Endometrial microvascular endothelial cells (primary cell): ENCODE measurements around the gene FUCA2. TPM values are rescaled to one million over a fixed set of nuclear protein-coding genes. Genes with fewer than 3 reads are reported as not detected.
"Not testable (repeated sequence)": the region's sequence is repeated elsewhere in the genome, so short reads cannot be mapped to it uniquely, and the experiment has no call there.

Experiments used
- in situ Hi-C: cut with HindIII; loops from 2 replicates; pipeline ENCODE4 v1.10.0; 2017; ENCODE audit warnings: low sequenced_read_pairs, low pct_unique_long_range_greater_than_20kb; ENCODE audit errors: inconsistent ontology term
- total RNA-seq: library from RNA; depleted of rRNA; stranded (reverse); fragments of >200 nt; gene quantifications from one replicate; pipeline ENCODE4 v1.2.3, GENCODE V29; 2015; ENCODE audit errors: inconsistent ontology term

FUCA2 gene
- total RNA-seq, 1 donor from 2014 or later: 123 TPM

- in situ Hi-C loops: no loop called here
Measured at GRCh38 chr6:143538374-143538773, 26.9 kb upstream of the FUCA2 start.

GRCh38 chr6:143536866-143537691 lies 25.6 kb upstream of the FUCA2 start:
- in situ Hi-C loops: no loop called here

GRCh38 chr6:143536461-143536865 lies 24.9 kb upstream of the FUCA2 start:
- in situ Hi-C loops: no loop called here

GRCh38 chr6:143535189-143535614 lies 23.7 kb upstream of the FUCA2 start:
- in situ Hi-C loops: no loop called here

GRCh38 chr6:143531720-143532499 lies 20.4 kb upstream of the FUCA2 start:
- in situ Hi-C loops: no loop called here

GRCh38 chr6:143529095-143529494 lies 17.6 kb upstream of the FUCA2 start:
- in situ Hi-C loops: no loop called here

GRCh38 chr6:143528164-143528811 lies 16.8 kb upstream of the FUCA2 start:
- in situ Hi-C loops: no loop called here

GRCh38 chr6:143527677-143528076 lies 16.2 kb upstream of the FUCA2 start:
- in situ Hi-C loops: no loop called here

GRCh38 chr6:143525356-143525755 lies 13.8 kb upstream of the FUCA2 start:
- in situ Hi-C loops: no loop called here

- in situ Hi-C loops: no loop called here
Measured at GRCh38 chr6:143522039-143522600, 10.6 kb upstream of the FUCA2 start.

GRCh38 chr6:143517447-143517773 lies 5.9 kb upstream of the FUCA2 start:
- in situ Hi-C loops: no loop called here

- in situ Hi-C loops: no loop called here
Measured at GRCh38 chr6:143516690-143517446, 5.3 kb upstream of the FUCA2 start.

- in situ Hi-C loops: no loop called here
Measured at GRCh38 chr6:143515766-143516355, 4.3 kb upstream of the FUCA2 start.

GRCh38 chr6:143515061-143515760 lies 3.7 kb upstream of the FUCA2 start:
- in situ Hi-C loops: no loop called here

GRCh38 chr6:143513410-143513809 lies 1.9 kb upstream of the FUCA2 start:
- in situ Hi-C loops: no loop called here

GRCh38 chr6:143510326-143510725 lies 1.2 kb downstream of the FUCA2 start:
- in situ Hi-C loops: not testable (repeated sequence)

- in situ Hi-C loops: no loop called here
Measured at GRCh38 chr6:143507358-143508145, 4.0 kb downstream of the FUCA2 start.
